ENCODE data around the gene TPO. TPM values are rescaled to one million over a fixed set of nuclear protein-coding genes. Genes with fewer than 3 reads are reported as not detected.
"Not testable (repeated sequence)": the region's sequence is repeated elsewhere in the genome, so short reads cannot be mapped to it uniquely, and the experiment has no call there.

The TPO gene
- total RNA-seq, 1 donor from 2014 or later: not detected

DNA sequence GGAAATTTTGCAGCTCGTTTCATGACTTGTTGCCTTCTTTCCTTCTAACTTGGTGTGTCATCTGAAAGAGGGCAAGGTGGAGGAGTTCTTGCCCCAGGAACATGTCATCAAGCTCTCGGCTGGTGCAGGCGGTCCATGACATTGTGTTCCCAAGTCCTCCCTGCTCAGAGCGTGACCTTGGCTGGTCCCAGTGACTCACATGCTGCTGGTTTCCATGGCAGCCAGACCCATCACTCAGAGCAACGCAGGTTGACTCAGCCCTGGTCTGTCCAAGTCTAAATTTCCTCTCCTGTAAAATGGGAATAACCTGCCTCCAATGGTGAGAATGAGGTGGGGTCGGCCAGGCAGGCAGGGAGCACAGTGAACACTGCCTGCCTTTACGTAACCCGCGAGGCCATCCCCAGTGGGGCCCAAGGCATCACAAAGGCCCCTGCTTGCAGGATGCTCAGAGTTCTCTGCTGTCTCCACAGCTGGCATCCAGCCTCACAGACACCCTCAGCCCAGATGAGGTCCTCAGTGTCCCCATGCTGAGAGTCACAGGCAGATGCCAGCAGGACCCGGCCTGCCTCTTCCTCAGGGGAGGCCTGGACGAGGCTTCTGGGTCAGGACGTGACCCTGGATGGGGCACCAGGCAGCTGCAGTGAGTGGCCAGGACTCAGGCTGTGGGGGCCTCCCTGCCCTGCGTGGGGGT lies 143.7 kb downstream of the TPO start:
- no peaks in the 10 kb centered on the region for H3K36me3 ChIP-seq (ENCODE audit: control insufficient read depth in 3 of 3, insufficient read depth in 3 of 3, low read length in 3 of 3)
- H3K9ac ChIP-seq (ENCODE audit: low read depth in 1 of 3, low read length in 3 of 3): no peak overlapping the region
- no peak overlapping the region for H3K4me3 ChIP-seq (ENCODE audit: low read length in 3 of 3)
- no peak overlapping the region for H3K27ac ChIP-seq (ENCODE audit: low read depth, low read length)
- peaks cover 0 to 7% (median 5%) of the 10 kb centered on the region in 3 donors for H3K27me3 ChIP-seq (ENCODE audit: control insufficient read depth in 3 of 3, insufficient read depth in 3 of 3, low read length in 3 of 3)
- H3K4me1 ChIP-seq (ENCODE audit: control insufficient read depth in 3 of 3, insufficient read depth in 3 of 3, low read length in 3 of 3): no peaks in the 10 kb centered on the region
- no peaks in the 10 kb centered on the region for H3K9me3 ChIP-seq (ENCODE audit: control insufficient read depth in 3 of 3, low read length in 3 of 3)

DNA sequence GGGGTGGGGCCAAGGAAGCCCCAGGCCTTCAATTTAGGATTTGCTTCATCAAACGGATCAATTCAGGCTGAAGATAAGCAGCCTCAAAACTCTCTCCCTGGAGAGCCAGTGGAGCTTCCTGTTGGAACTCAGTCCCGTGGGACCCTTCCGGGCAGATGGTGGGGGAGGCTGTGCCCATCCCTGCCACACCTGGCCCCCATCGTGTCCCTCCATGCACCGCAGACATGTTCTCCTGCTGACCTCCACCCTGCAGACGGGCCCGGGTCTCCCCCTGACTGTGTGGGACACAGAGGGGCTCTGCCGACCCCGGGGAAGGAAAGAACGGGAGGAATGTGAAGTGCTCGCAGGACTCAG lies 144.2 kb downstream of the TPO start:
- Histone ChIP-seq H3K27ac (ENCODE audit: low read depth, low read length) (no peak overlapping the region), H3K36me3 (ENCODE audit: control insufficient read depth in 3 of 3, insufficient read depth in 3 of 3, low read length in 3 of 3) (no peaks in the 10 kb centered on the region), H3K9me3 (ENCODE audit: control insufficient read depth in 3 of 3, low read length in 3 of 3) (no peaks in the 10 kb centered on the region), H3K9ac (ENCODE audit: low read depth in 1 of 3, low read length in 3 of 3) (no peak overlapping the region), H3K4me3 (ENCODE audit: low read length in 3 of 3) (no peak overlapping the region), H3K27me3 (ENCODE audit: control insufficient read depth in 3 of 3, insufficient read depth in 3 of 3, low read length in 3 of 3) (peaks cover 0 to 7% (median 5%) of the 10 kb centered on the region in 3 donors), H3K4me1 (ENCODE audit: control insufficient read depth in 3 of 3, insufficient read depth in 3 of 3, low read length in 3 of 3) (peaks cover 0 to 2% (median 0%) of the 10 kb centered on the region in 3 donors)

DNA sequence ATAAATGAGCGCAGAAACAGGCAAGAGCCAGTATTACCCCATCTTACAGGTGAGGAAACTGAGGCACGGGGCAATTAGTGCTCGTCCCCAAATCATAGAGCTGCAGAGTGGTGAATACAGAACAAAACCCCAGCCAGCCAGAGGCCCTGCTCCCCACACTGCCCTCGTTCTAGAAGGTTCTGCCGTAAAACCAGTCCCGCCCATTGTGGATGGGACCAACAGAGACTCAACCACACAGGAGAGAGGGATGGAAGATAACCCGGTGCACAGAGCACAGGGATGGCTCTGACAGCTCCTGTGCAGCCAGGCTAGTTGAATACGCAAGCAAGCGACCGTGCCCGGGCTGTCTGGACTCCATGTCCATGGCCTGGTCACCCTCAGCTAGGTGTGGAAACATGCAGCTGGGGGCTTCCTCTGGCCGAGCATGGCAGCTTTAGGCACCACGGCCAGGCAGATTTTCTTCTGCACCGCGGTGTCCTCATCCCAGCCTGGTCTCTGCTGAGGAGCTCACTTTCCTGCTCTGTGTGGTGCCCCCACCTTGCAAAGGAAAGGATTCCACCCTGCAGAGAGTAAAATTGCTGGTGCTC lies 146.4 kb downstream of the TPO start:
- Histone ChIP-seq H3K4me1 (ENCODE audit: control insufficient read depth in 3 of 3, insufficient read depth in 3 of 3, low read length in 3 of 3) (peaks cover 0 to 11% (median 0%) of the 10 kb centered on the region in 3 donors), H3K9me3 (ENCODE audit: control insufficient read depth in 3 of 3, low read length in 3 of 3) (no peaks in the 10 kb centered on the region), H3K27ac (ENCODE audit: low read depth, low read length) (no peak overlapping the region), H3K27me3 (ENCODE audit: control insufficient read depth in 3 of 3, insufficient read depth in 3 of 3, low read length in 3 of 3) (peaks cover 0 to 14% (median 4%) of the 10 kb centered on the region in 3 donors), H3K9ac (ENCODE audit: low read depth in 1 of 3, low read length in 3 of 3) (no peak overlapping the region), H3K4me3 (ENCODE audit: low read length in 3 of 3) (no peak overlapping the region), H3K36me3 (ENCODE audit: control insufficient read depth in 3 of 3, insufficient read depth in 3 of 3, low read length in 3 of 3) (no peaks in the 10 kb centered on the region)

DNA sequence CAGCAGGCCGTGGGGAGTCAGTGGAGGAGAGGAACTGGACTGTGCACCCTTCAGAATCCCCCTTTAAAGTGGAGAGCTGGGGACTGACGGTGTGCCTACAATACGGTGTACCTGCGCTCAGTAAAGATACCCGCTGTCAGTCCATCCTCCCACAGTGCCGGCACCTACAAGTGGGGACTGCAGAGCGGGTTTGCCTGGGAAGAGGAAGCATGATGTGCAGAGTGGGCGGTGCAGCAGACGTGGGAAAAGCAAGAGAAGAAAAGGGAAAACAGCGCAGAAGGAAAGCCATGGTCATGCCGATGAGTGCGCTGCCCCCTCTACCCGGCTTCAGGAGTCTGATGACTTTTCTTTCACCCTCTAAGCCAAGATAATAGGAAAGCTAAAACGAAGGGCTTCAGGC lies 148.0 kb downstream of the TPO start:
- peaks cover 0 to 14% (median 0%) of the 10 kb centered on the region in 3 donors for H3K27me3 ChIP-seq (ENCODE audit: control insufficient read depth in 3 of 3, insufficient read depth in 3 of 3, low read length in 3 of 3)
- H3K4me1 ChIP-seq (ENCODE audit: control insufficient read depth in 3 of 3, insufficient read depth in 3 of 3, low read length in 3 of 3): peaks cover 0 to 11% (median 0%) of the 10 kb centered on the region in 3 donors
- no peak overlapping the region for H3K4me3 ChIP-seq (ENCODE audit: low read length in 3 of 3)
- H3K36me3 ChIP-seq (ENCODE audit: control insufficient read depth in 3 of 3, insufficient read depth in 3 of 3, low read length in 3 of 3): no peaks in the 10 kb centered on the region
- no peak overlapping the region for H3K27ac ChIP-seq (ENCODE audit: low read depth, low read length)
- no peaks in the 10 kb centered on the region for H3K9me3 ChIP-seq (ENCODE audit: control insufficient read depth in 3 of 3, low read length in 3 of 3)
- H3K9ac ChIP-seq (ENCODE audit: low read depth in 1 of 3, low read length in 3 of 3): no peak overlapping the region

DNA sequence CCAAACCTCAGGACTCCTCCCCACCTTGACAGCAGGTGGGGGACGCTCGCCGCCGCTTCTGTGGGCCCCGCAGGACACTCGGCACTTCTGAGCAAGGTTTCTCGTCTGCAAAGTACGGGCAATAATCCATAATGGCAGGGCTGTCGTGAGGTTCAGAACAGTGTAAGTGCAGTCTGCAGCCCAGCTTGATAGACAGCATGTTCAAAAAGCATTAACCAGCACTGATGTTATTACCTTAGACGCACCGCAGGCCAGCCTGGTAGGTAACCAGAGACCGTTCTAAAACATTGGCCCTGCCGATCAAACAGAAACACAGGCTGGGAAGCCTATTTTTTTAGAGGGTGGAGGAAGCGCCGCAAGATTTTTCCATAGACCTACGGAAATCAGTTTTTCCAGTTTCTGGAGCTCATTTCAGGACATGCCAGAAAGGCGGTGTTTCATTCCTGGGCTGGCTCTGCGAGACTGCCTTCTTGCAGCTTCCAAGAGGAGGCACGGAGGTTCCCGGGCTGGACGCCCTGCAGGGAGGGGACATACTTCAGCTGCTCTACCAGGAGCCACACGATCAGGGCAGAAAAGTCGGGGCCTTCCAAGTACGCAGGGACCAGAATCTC lies 148.7 kb downstream of the TPO start:
- Histone ChIP-seq H3K27ac (ENCODE audit: low read depth, low read length) (no peak overlapping the region), H3K27me3 (ENCODE audit: control insufficient read depth in 3 of 3, insufficient read depth in 3 of 3, low read length in 3 of 3) (peaks cover 0 to 14% (median 0%) of the 10 kb centered on the region in 3 donors), H3K36me3 (ENCODE audit: control insufficient read depth in 3 of 3, insufficient read depth in 3 of 3, low read length in 3 of 3) (no peaks in the 10 kb centered on the region), H3K9ac (ENCODE audit: low read depth in 1 of 3, low read length in 3 of 3) (no peak overlapping the region), H3K9me3 (ENCODE audit: control insufficient read depth in 3 of 3, low read length in 3 of 3) (no peaks in the 10 kb centered on the region), H3K4me1 (ENCODE audit: control insufficient read depth in 3 of 3, insufficient read depth in 3 of 3, low read length in 3 of 3) (peaks cover 0 to 11% (median 0%) of the 10 kb centered on the region in 3 donors), H3K4me3 (ENCODE audit: low read length in 3 of 3) (peak overlapping the region in 1 of 3 donors; percentile 23)

DNA sequence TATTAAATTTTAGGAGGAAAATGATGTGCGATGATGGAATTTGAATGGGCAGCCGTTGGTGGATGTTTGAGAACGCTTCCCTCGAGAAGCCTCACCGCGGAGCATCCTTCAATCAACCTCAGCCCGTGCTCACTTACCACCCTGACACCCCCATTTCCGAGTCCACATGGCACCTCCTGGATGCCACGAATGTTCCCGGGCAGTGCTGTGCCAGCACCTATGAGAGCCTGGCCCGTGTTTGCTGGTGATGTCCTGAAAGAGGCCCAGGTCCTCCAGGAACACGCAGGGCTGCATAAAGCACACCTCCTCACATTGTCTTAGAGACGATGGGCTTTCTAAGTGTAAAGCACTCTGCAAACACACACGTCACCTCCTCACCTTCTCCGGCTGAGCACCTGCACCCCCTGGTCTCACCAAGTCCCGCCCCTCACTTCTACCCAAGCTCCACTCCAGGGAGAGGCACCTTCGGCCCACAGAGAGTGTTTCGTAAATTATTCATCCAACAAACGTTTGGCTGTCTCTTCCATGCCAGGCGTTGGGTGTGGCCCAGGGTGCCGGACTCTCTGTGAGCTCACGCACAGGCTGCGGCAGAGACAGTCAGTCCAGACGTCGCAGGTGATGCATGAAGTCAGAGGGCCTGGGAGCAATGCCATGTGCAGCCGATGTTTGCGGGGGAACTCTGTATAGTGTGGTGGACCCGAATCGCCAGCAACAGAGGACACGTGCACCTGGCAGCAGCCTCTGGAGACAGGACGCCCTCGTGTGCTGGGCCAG lies 150.0 kb downstream of the TPO start:
- H3K9ac ChIP-seq (ENCODE audit: low read depth in 1 of 3, low read length in 3 of 3): no peak overlapping the region
- H3K27me3 ChIP-seq (ENCODE audit: control insufficient read depth in 3 of 3, insufficient read depth in 3 of 3, low read length in 3 of 3): peaks cover 0 to 14% (median 0%) of the 10 kb centered on the region in 3 donors
- peaks cover 0 to 11% (median 0%) of the 10 kb centered on the region in 3 donors for H3K4me1 ChIP-seq (ENCODE audit: control insufficient read depth in 3 of 3, insufficient read depth in 3 of 3, low read length in 3 of 3)
- H3K4me3 ChIP-seq (ENCODE audit: low read length in 3 of 3): no peak overlapping the region
- no peak overlapping the region for H3K27ac ChIP-seq (ENCODE audit: low read depth, low read length)
- no peaks in the 10 kb centered on the region for H3K36me3 ChIP-seq (ENCODE audit: control insufficient read depth in 3 of 3, insufficient read depth in 3 of 3, low read length in 3 of 3)
- H3K9me3 ChIP-seq (ENCODE audit: control insufficient read depth in 3 of 3, low read length in 3 of 3): no peaks in the 10 kb centered on the region

DNA sequence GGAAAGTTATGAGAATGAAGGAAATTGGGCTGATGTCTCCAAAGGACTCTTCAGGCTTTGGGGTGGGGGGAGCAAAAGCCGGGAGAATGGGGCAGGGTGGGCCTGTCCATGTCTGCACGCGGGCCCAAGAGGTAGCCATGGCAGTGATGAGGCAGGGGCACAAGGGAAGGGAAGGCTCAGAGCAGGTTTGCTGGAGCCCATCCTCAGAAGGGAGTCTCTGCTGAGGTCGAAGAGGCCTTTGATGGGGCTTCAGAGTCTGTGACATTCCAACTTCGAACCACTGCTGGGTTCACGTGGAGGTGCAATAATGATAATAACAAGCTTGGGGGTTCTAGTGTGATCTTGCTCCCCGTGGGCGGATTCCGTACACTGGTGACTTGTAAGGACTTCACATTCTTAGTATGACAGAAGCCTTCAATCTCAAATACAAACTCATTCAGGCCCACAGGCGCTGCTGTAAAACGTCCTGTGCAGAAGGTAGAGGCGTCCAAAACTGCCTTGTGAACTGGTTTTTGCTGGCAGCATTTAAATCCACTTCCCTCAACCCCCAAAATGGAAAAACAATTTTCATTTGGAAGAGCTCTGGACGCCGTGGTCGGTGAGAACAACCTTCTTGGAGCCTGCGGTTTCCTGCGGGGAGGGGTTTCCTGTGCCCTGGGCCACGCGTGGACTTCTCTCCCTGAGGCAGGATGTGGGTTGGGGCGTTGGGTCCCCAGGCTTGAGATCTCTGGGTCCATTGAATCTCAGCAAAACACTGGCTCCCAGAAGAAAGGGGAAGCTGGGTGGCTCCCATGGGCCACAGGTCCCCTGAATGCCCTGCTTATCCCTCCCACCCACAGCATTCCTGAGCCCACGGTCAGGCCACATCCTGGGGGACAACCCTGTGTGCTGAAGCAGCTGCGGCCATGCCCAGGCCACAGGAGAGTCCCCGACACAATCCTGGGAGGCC lies 151.0 kb downstream of the TPO start:
- no peak overlapping the region for H3K27ac ChIP-seq (ENCODE audit: low read depth, low read length)
- no peak overlapping the region for H3K4me3 ChIP-seq (ENCODE audit: low read length in 3 of 3)
- H3K36me3 ChIP-seq (ENCODE audit: control insufficient read depth in 3 of 3, insufficient read depth in 3 of 3, low read length in 3 of 3): no peaks in the 10 kb centered on the region
- H3K9ac ChIP-seq (ENCODE audit: low read depth in 1 of 3, low read length in 3 of 3): no peak overlapping the region
- peaks cover 0 to 11% (median 0%) of the 10 kb centered on the region in 3 donors for H3K4me1 ChIP-seq (ENCODE audit: control insufficient read depth in 3 of 3, insufficient read depth in 3 of 3, low read length in 3 of 3)
- peaks cover 0 to 13% (median 0%) of the 10 kb centered on the region in 3 donors for H3K27me3 ChIP-seq (ENCODE audit: control insufficient read depth in 3 of 3, insufficient read depth in 3 of 3, low read length in 3 of 3)
- no peaks in the 10 kb centered on the region for H3K9me3 ChIP-seq (ENCODE audit: control insufficient read depth in 3 of 3, low read length in 3 of 3)

DNA sequence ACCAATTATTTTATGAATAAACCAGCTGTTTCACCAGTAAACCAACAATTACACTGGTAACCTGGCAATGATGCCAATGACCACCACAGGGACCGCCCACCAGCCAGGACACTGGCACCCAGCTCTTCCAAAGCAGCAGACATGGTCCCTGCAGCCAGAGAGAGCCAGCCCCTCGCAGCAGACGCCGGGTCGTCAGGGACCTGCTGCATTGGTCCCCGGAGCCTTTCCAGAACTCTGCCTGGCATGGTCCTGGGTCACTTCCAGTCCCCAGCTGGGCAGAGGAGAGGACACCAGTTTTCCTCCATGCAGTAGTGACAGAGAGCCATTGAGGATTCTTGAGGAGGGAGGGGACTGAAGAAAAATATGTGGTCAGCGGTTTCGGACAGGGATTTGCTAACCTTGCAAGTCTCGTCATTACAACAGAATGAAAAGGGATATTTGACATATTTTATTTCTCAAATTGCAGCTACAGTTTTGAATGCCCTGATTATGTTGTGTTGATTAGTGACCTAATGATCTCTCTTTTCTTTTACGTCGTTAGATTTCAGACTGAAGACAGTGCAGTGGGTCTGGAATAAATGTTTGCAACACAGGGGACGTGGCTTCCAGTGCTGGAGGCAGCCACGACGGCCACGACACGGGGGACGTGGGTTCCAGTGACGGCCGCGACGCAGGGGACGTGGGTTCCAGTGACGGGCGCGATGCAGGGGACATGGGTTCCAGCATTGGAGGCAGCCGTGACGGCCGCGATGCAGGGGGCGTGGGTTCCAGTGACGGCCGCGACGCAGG lies 154.5 kb downstream of the TPO start:
- H3K9ac ChIP-seq (ENCODE audit: low read depth in 1 of 3, low read length in 3 of 3): no peak overlapping the region
- peaks cover 0 to 17% (median 4%) of the 10 kb centered on the region in 3 donors for H3K27me3 ChIP-seq (ENCODE audit: control insufficient read depth in 3 of 3, insufficient read depth in 3 of 3, low read length in 3 of 3)
- no peaks in the 10 kb centered on the region for H3K9me3 ChIP-seq (ENCODE audit: control insufficient read depth in 3 of 3, low read length in 3 of 3)
- peaks cover 3 to 15% (median 8%) of the 10 kb centered on the region in 3 donors for H3K4me1 ChIP-seq (ENCODE audit: control insufficient read depth in 3 of 3, insufficient read depth in 3 of 3, low read length in 3 of 3)
- no peak overlapping the region for H3K4me3 ChIP-seq (ENCODE audit: low read length in 3 of 3)
- no peak overlapping the region for H3K27ac ChIP-seq (ENCODE audit: low read depth, low read length)
- H3K36me3 ChIP-seq (ENCODE audit: control insufficient read depth in 3 of 3, insufficient read depth in 3 of 3, low read length in 3 of 3): no peaks in the 10 kb centered on the region

DNA sequence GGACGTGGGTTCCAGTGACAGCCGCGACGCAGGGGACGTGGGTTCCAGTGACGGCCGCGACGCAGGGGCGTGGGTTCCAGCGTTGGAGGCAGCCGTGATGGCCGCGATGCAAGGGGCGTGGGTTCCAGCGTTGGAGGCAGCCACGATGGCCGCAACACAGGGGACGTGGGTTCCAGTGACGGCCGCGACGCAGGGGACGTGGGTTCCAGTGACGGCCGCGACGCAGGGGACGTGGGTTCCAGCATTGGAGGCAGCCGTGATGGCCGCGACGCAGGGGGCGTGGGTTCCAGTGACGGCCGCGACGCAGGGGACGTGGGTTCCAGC lies 155.0 kb downstream of the TPO start:
- H3K4me3 ChIP-seq (ENCODE audit: low read length in 3 of 3); H3K36me3 ChIP-seq (ENCODE audit: control insufficient read depth in 3 of 3, insufficient read depth in 3 of 3, low read length in 3 of 3); H3K9me3 ChIP-seq (ENCODE audit: control insufficient read depth in 3 of 3, low read length in 3 of 3); H3K9ac ChIP-seq (ENCODE audit: low read depth in 1 of 3, low read length in 3 of 3); H3K27ac ChIP-seq (ENCODE audit: low read depth, low read length): not testable (repeated sequence)
- peaks cover 0 to 14% (median 4%) of the 10 kb centered on the region in 3 donors for H3K27me3 ChIP-seq (ENCODE audit: control insufficient read depth in 3 of 3, insufficient read depth in 3 of 3, low read length in 3 of 3)
- peaks cover 7 to 12% (median 8%) of the 10 kb centered on the region in 3 donors for H3K4me1 ChIP-seq (ENCODE audit: control insufficient read depth in 3 of 3, insufficient read depth in 3 of 3, low read length in 3 of 3)

All from skeletal muscle tissue (tissue), 4 donors.